HG03066 (cell line): Measurements from ENCODE around the gene AREG.

Experiments used
- ATAC-seq: cut with Tn5 transposase; IDR thresholded peaks from one replicate; pipeline ENCODE4 v1.9.1; 2021; ENCODE audit warnings: low read depth; ENCODE audit not compliant: unreplicated experiment

AREG gene

GRCh38 chr4:74501579-74501978 lies 56.6 kb downstream of the AREG start:
- no peak for ATAC-seq

DNA sequence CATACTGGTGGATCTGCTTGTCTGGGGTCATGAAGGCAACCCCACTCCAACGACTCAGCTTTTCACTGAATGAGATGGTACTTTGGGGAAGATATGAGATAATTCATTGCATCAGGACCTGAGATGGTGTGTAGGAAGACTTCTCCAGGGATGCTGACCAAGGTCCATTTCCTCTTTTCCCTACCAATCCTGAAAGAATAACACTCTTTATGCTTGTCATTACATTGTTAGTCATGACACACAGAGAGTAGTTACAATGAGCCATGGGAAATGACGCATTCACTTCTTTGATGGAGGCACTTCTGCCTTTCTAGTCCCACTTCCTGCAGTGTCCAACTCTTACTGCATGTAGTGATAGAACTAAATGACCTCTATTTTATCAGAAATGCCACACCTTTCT lies 58.6 kb downstream of the AREG start:
- ATAC-seq: no peak

DNA sequence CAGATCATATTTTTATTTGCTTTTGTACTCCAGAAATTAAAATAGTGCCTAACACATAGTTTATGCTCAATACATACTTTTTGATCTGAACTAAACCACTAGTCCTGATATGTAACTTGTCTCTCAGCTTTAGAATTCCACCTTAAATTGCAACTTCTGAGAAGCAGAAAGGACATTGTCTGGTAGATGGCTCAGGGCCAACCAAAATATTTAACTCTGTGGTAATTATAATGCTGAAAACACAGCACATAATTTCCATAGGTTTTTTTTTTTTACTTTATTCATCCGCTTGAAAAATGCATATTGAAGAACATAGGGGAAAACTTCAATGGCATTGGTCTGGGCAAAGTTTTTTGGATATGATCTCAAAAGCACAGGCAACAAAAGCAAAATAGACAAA lies 59.3 kb downstream of the AREG start:
- ATAC-seq: no peak
